LHCN-M2 (cell line): Measurements from ENCODE around the gene ZNF346. TPM values are rescaled to one million over a fixed set of nuclear protein-coding genes. Genes with fewer than 3 reads are reported as not detected.

Experiments used
- DNase-seq: peaks from one replicate; pipeline ENCODE4 v3.0.0-alpha.2; 2012; ENCODE audit warnings: low read depth
- total RNA-seq: library from RNA; depleted of rRNA; stranded (reverse); fragments of >200 nt; gene quantifications from 2 replicates; pipeline ENCODE4 v1.2.3, GENCODE V29; 2014; rRNA removed

ZNF346 gene
- total RNA-seq, 1 experiment from 2014 or later: 9.1 TPM

DNA sequence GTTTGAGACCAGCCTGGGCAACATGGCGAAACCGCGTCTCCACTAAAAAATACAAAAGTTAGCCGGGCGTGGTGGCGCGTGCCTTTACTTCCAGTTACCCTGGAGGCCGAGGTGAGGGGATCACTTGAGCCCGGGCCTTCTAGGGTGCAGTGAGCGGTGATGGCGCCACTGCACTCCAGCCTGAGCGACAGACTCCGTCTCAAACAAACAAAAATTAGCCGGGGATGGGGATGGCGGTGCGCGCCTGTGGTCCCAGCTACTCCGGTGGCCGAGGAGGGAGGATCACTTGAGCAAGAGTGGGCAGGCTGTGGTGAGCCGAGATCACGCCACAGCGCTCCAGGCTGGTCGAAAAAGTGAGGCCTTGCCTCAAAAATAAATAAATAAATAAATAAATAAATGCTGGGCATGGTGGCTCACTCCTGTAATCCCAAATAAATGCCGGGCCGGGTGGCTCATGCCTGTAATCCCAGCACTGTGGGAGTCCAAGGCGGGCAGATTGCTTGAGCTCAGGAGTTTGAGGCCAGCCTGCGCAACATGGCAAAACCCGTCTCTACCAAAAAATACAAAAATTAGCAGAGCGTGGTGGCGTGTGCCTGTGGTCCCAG is 95.0 kb downstream of the ZNF346 start:
- DNase-seq: no peak

DNA sequence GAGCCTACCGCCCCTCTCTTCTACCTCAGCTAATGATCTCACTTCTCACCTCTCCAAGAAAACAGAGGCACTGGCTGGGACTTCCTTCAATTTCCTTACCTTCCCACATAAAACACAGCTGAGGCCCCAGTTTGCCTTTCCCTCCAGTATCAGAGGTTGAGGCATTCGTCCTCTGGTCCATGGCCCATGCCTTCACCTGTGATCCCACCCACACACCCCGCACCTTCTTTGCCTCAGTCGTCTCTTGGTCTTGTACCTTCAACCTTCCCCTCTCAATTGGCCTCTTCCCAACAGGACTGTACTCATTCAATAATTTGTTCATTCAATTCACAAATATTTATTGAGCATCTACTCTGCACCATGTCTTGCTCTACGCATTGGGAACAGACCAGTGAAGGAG is 100.1 kb downstream of the ZNF346 start:
- no peak for DNase-seq

DNA sequence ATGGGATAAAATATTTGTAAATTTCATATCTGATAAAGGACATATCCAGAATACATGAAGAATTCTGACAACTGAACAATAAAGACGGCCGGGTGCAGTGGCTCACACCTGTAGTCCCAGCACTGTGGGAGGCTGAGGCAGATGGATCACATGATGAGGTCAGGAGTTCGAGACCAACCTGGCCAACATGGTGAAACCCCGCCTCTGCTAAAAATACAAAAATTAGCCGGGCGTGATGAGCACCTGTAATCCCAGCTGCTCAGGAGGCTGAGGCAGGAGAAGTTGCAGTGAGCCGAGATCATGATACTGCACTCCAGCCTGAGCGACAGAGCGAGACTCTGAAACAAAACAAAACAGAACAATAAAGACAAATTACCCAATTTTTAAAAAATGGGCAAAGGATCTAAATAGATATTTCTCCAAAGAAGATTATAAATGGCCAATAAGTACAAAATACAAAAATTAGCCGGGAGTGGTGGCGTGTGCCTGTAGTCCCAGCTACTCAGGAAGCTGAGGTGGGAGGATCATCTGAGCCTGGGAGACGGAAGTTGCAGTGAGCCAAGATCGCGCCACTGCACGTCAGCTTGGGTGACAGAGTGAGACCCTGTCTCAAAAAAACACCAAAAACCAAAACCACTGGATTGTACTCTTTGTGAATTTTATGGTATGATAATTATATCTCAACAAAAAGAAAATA is 101.4 kb downstream of the ZNF346 start:
- no peak for DNase-seq

DNA sequence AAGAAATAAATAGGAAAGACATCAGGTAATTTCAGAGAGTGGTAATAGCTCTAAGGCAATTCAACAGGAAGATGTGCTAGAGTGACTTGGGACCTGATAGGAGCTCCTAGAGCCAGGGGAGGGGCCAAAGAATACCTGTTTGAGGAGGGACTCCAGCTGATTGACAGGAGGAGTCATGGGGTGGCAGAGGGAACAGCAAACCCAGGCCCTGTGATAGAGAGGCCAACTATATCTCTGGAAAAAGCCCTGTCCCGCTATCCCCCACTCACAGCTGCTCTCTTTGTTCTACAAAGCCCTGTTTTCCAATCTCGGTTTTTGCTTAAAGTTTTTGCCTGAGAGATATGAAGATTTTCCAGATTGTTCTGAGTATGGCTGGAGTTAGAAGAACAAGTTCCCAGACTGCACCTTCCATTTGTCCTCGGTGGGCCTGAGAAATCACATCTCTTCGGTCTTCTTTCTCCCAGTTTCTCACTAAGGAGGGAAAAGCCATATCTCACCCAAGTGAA is 102.0 kb downstream of the ZNF346 start:
- no peak for DNase-seq

DNA sequence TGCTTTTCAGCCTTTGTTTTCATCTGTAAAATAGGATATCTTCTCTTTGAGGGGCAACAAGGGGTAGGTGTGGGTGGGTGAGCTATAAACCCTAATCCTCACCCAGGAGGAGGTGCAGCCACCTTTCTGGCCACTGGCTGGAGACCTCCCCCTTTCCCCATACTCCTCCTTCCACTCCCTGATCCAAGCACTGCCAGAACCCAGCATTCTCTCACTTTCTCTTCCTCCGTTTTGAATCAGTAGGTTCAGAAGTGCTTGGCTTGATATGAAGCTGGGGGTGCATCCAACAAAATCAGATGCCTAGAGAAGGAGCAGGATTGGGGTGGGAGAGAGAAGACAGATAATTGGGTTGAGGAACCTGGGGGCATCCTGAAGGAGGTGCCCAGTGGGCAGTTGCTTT is 104.3 kb downstream of the ZNF346 start:
- no peak for DNase-seq

DNA sequence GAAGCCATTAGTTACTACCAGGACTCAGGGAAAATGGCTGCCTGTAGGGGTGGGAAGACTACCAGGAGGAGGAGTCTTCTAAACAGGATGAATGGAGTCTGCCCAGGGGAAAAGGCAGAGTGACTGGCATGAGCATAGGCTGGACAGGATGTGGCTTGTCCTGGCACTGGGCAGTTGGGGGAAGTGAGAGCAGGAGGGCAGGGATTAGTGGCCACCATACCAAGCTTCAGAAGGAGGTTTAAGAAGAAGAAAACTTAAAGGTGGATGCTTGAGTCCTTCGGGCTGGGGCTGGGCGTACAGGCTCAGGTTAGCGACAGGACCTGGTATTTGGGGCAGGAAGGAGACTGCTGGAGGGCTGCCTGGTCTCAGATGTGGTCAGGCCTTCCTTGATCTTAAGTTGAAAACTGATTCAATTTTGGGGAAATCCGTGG is 106.1 kb downstream of the ZNF346 start:
- peak; percentile 88 for DNase-seq

DNA sequence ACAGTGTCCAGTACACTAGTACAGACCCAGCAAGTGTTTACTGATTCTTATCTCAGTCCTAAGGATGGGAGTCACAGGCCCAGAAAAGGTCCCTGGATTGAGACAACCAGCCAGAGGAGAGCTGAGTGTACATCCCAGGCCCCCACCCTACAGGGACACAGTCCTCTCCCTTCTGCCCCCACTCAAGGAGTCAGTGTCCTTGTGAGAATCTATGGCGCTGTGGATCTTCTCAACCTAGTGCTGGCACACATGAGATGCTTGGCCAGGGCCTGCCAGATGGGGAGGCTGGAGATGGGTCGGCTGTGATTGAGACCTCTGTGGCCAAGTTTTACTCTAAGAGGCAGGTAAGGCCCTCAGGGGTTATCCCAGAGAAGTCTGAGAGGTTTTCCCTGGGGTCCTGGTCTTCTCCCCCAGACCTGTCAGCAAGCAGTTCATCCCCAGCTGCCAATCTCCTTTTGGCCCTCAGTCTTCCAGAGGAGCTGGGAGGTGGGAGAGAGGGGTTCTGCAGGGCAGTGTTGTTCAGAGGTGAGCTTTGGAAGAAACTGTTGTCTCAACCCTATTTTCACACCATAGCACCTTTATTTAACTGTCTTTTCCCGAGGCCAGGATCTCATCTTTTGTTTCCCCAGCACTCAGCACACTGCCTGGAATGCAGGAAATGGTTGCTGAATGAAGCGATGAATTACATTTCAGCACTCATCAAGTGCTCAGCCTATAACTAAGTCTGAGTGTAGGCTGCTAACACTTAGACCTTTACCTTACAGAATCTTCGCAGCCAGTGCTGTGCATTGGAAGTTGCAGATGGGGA is 107.9 kb downstream of the ZNF346 start:
- DNase-seq: no peak

Other genes starting within 250 kb of the ZNF346 start
- 0.06 and 0.26 TPM in 2 replicates for gene UNC5A, start 212.1 kb upstream of the ZNF346 start, total RNA-seq
- not detected in 2 replicates for gene HK3, start 123.3 kb upstream of the ZNF346 start, total RNA-seq
- gene UIMC1, start 15.9 kb upstream of the ZNF346 start, total RNA-seq: 22.2 and 24.6 TPM in 2 replicates
- gene FGFR4, start 64.2 kb downstream of the ZNF346 start, total RNA-seq: 29.3 and 56.0 TPM in 2 replicates
- gene NSD1, start 111.1 kb downstream of the ZNF346 start, total RNA-seq: 27.0 and 27.9 TPM in 2 replicates